Colonic mucosa (tissue), 4 donors: ENCODE results near the gene APLP2. TPM values are rescaled to one million over a fixed set of nuclear protein-coding genes. Genes with fewer than 3 reads are reported as not detected.

Source experiments
- DNase-seq: peaks from one replicate; pipeline ENCODE4 v3.0.0-alpha.2; 2020
- H3K27ac ChIP-seq: fragments of 200-600 bp; one replicate; pipeline ENCODE4 v1.8.0; 2021
- H3K27me3 ChIP-seq: fragments of 200-600 bp; one replicate; pipeline ENCODE4 v1.8.0; 2021
- H3K36me3 ChIP-seq: fragments of 200-600 bp; one replicate; pipeline ENCODE4 v1.8.0; 2021
- H3K4me1 ChIP-seq: fragments of 200-600 bp; one replicate; pipeline ENCODE4 v1.8.0; 2021; ENCODE audit warnings: mild to moderate bottlenecking
- H3K4me3 ChIP-seq: fragments of 200-600 bp; one replicate; pipeline ENCODE4 v1.8.0; 2021
- H3K9ac ChIP-seq, 2 donors: one replicate each; pipeline ENCODE4 v1.7.0; 2013; ENCODE audit warnings: control low read depth in 2 of 2, low read depth in 2 of 2, low read length in 2 of 2
- H3K9me3 ChIP-seq: fragments of 200-600 bp; one replicate; pipeline ENCODE4 v1.8.0; 2021
- CTCF ChIP-seq: fragments of 200-600 bp; IDR thresholded peaks from one replicate; pipeline ENCODE4 v1.8.0; 2022; ENCODE audit warnings: antibody characterized with exemption, mild to moderate bottlenecking
- intact Hi-C: fragments of 100-400 bp; cut with DNase I; formaldehyde crosslinking; loops from one replicate; pipeline ENCODE4 v1.14.1; 2022
- total RNA-seq, 2 donors: library from RNA; stranded (reverse); fragmentation: NEBNext Ultra II Directional in 1 of 2; extraction: Animal tissue kit (Norgen Biotek cat#: 25700) in 1 of 2; gene quantifications; one replicate each; pipeline ENCODE4 v1.2.1, GENCODE V29; 2021
- donor health status: healthy.
- donor health status: DM: no; HTN: no; CAD: no.
- donor health status: DM: no; HTN: no; CAD: no.

Gene APLP2
- total RNA-seq, 2 donors from 2014 or later, result 285 to 388 TPM

DNA sequence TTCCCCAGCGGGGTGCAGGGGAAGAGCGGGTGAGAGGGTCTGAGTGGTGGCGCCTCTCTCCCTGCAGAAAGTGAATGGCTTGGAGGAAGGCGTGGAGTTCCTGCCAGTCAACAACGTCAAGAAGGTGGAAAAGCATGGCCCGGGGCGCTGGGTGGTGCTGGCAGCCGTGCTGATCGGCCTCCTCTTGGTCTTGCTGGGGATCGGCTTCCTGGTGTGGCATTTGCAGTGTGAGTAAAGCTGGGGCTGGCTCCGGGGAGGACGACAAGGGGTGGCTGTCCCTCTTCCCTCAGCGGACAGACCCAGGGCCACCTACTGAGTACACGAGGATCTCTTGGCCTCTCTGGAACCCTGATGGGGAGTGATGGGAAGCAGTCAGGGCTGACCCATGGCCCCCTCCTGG, 118.4 kb downstream of the APLP2 start:
- no peaks in the 10 kb centered on the region for H3K27me3 ChIP-seq
- DNase-seq, result no peak
- no peak overlapping the region for H3K4me3 ChIP-seq
- H3K9ac ChIP-seq, result peak overlapping the region in 1 of 2 donors; percentile 88
- intact Hi-C loops, result no loop called here
- TF ChIP-seq CTCF, result no peak
- H3K9me3 ChIP-seq, result no peaks in the 10 kb centered on the region
- no peaks in the 10 kb centered on the region for H3K36me3 ChIP-seq
- peak overlapping the region; percentile 94 for H3K27ac ChIP-seq
- peaks cover 12% of the 10 kb centered on the region for H3K4me1 ChIP-seq

GRCh38 chr11:130188585-130189347, 119.1 kb downstream of the APLP2 start:
- no peaks in the 10 kb centered on the region for H3K36me3 ChIP-seq
- H3K27ac ChIP-seq, result peak overlapping the region; percentile 94

DNA sequence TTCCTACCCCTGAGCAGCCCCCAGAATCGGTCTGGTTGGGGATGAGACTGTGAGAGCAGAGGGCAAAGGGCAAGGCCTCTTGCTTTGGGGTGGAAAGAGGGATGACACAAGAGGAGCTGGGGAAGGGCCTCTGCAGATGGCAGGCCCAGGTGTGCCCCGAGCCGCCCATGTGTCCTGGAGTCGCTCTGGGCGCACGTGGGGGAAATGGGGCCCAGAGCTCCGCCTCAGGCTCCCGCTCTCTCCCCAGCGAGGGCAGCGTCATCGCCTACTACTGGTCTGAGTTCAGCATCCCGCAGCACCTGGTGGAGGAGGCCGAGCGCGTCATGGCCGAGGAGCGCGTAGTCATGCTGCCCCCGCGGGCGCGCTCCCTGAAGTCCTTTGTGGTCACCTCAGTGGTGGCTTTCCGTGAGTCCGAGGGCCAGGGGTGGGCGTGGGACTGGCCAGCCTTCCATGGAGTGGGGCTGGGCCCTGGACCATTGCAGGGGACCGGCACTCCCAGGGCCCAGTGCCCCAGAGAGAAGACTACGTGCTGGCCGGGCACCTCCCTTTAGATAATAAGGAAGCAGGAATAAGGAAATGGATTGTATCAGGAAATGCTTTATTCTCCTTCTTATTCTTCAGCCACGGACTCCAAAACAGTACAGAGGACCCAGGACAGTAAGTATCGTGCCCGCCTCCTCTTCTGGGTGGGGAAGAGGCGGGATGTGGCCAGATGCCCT, 120.0 kb downstream of the APLP2 start:
- Histone ChIP-seq H3K4me1 (peaks cover 12% of the 10 kb centered on the region), H3K4me3 (peak overlapping the region; percentile 15), H3K9ac (peak overlapping the region; percentile 61 to 88), H3K36me3 (no peaks in the 10 kb centered on the region), H3K27me3 (no peaks in the 10 kb centered on the region), H3K27ac (peak overlapping the region; percentile 94), H3K9me3 (no peaks in the 10 kb centered on the region)
- DNase-seq, result peak; percentile 73
- intact Hi-C loops, result no loop called here
- TF ChIP-seq CTCF, result no peak

More at GRCh38 chr11:130188585-130189347, 119.1 kb downstream of the APLP2 start:
- Histone ChIP-seq H3K27me3 (no peaks in the 10 kb centered on the region), H3K4me1 (peaks cover 12% of the 10 kb centered on the region), H3K9me3 (no peaks in the 10 kb centered on the region), H3K9ac (peak overlapping the region; percentile 28 to 88), H3K4me3 (no peak overlapping the region)
- DNase-seq, result no peak
- intact Hi-C loops, result no loop called here
- no peak for TF ChIP-seq CTCF

DNA sequence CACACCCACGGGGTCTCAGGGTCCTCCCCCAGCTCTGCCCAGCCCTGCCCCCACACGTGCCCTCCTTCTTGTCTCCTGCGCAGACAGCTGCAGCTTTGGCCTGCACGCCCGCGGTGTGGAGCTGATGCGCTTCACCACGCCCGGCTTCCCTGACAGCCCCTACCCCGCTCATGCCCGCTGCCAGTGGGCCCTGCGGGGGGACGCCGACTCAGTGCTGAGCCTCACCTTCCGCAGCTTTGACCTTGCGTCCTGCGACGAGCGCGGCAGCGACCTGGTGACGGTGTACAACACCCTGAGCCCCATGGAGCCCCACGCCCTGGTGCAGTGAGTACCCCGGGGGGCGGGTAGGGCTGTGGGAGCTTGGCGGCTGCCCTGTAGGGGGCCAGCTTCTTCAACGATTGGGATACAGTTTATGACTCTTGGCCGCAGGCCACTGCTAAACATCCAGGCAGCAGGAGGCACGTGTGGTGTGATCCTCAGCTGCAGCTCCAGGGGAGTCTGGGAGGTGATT, 120.7 kb downstream of the APLP2 start:
- Histone ChIP-seq H3K36me3 (no peaks in the 10 kb centered on the region), H3K27me3 (no peaks in the 10 kb centered on the region), H3K4me1 (peaks cover 12% of the 10 kb centered on the region), H3K27ac (peak overlapping the region; percentile 94), H3K9ac (peak overlapping the region; percentile 61 to 88), H3K4me3 (peak overlapping the region; percentile 15), H3K9me3 (no peaks in the 10 kb centered on the region)
- DNase-seq, result peak; percentile 71
- intact Hi-C loops, result no loop called here
- no peak for TF ChIP-seq CTCF

DNA sequence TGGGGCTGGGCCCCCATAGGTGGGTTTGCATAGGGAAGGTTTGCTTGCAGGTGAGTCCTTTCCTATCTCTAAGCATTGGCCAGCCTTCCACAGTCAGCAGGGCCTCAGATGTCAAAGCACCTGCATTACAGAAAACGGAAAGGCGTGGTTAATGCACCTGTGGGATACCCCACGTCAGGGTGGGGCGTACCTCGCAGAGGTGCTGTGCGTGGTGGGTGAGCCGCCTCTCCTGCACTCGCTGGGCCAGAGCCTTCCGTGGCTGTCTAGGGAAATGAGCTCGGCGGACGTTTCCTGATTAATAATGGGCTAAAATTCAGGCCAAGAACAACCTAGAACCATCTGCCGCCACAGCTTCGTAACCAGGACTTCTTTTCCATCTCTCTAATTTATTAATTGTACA, 122.2 kb downstream of the APLP2 start:
- Histone ChIP-seq H3K4me1 (peaks cover 10% of the 10 kb centered on the region), H3K9me3 (no peaks in the 10 kb centered on the region), H3K9ac (no peak overlapping the region), H3K36me3 (no peaks in the 10 kb centered on the region), H3K27ac (no peak overlapping the region), H3K27me3 (no peaks in the 10 kb centered on the region), H3K4me3 (no peak overlapping the region)
- no peak for TF ChIP-seq CTCF
- DNase-seq, result no peak
- intact Hi-C loops, result no loop called here
